ENCODE measurements around the gene CDH23. TPM values are rescaled to one million over a fixed set of nuclear protein-coding genes. Genes with fewer than 3 reads are reported as not detected.

CDH23 gene
- total and polyA plus RNA-seq, 7 donors = 1.00 to 3.8 (median 1.9) TPM

GRCh38 chr10:71582506-71583475 lies 186.1 kb downstream of the CDH23 start:
- intact Hi-C loops (cut with DNase I) = no loop called here
- no peak for ATAC-seq
- Histone ChIP-seq H3K27ac (no peak overlapping the region), H3K9me3 (no peaks in the 10 kb centered on the region), H3K4me1 (no peaks in the 10 kb centered on the region), H3K27me3 (ENCODE audit: insufficient read depth in 3 of 3, low read length in 2 of 3) (peaks cover 0 to 12% (median 0%) of the 10 kb centered on the region in 3 donors), H3K4me3 (no peak overlapping the region), H3K36me3 (ENCODE audit: insufficient read depth in 1 of 2, low read depth in 1 of 2) (no peaks in the 10 kb centered on the region)
- TF ChIP-seq CTCF (IDR thresholded peaks at IDR 0.05) = no peak
- WGBS, 3 donors = 83 to 92% (median 84%) methylated on average over 21 of the region's 21 CpGs
- DNase-seq = no peak

- ATAC-seq (no peak), DNase-seq (no peak)
- H3K27me3 ChIP-seq (ENCODE audit: insufficient read depth in 3 of 3, low read length in 2 of 3) = peaks cover 0 to 8% (median 0%) of the 10 kb centered on the region in 3 donors
- no peak overlapping the region for H3K27ac ChIP-seq
- no peak for TF ChIP-seq CTCF (IDR thresholded peaks at IDR 0.05)
- no peak overlapping the region for H3K4me3 ChIP-seq
- H3K4me1 ChIP-seq = no peaks in the 10 kb centered on the region
- H3K36me3 ChIP-seq (ENCODE audit: insufficient read depth in 1 of 2, low read depth in 1 of 2) = no peaks in the 10 kb centered on the region
- intact Hi-C loops (cut with DNase I) = no loop called here
- WGBS, 3 donors = 89 to 90% (median 90%) methylated on average over 5 of the region's 5 CpGs
- no peaks in the 10 kb centered on the region for H3K9me3 ChIP-seq
These were observed 187.7 kb downstream of the CDH23 start for GRCh38 chr10:71584461-71584860.

- 85 to 89% (median 86%) methylated on average over 10 of the region's 10 CpGs for WGBS, 3 donors
- no peak for ATAC-seq
- DNase-seq = no peak
- no peaks in the 10 kb centered on the region for H3K36me3 ChIP-seq (ENCODE audit: insufficient read depth in 1 of 2, low read depth in 1 of 2)
- peaks cover 0 to 8% (median 0%) of the 10 kb centered on the region in 3 donors for H3K27me3 ChIP-seq (ENCODE audit: insufficient read depth in 3 of 3, low read length in 2 of 3)
- no peak overlapping the region for H3K4me3 ChIP-seq
- no peaks in the 10 kb centered on the region for H3K9me3 ChIP-seq
- no peak overlapping the region for H3K27ac ChIP-seq
- TF ChIP-seq CTCF (IDR thresholded peaks at IDR 0.05) = no peak
- intact Hi-C loops (cut with DNase I) = no loop called here
- H3K4me1 ChIP-seq = no peaks in the 10 kb centered on the region
These were observed 188.3 kb downstream of the CDH23 start for GRCh38 chr10:71584902-71585563.

GRCh38 chr10:71585564-71586290 lies 189.0 kb downstream of the CDH23 start:
- TF ChIP-seq CTCF (IDR thresholded peaks at IDR 0.05) = no peak
- H3K27ac ChIP-seq = no peak overlapping the region
- no peaks in the 10 kb centered on the region for H3K36me3 ChIP-seq (ENCODE audit: insufficient read depth in 1 of 2, low read depth in 1 of 2)
- 77 to 88% (median 86%) methylated on average over 10 of the region's 10 CpGs for WGBS, 3 donors
- DNase-seq = no peak
- H3K9me3 ChIP-seq = no peaks in the 10 kb centered on the region
- no peak for ATAC-seq
- peaks cover 0 to 8% (median 0%) of the 10 kb centered on the region in 3 donors for H3K27me3 ChIP-seq (ENCODE audit: insufficient read depth in 3 of 3, low read length in 2 of 3)
- intact Hi-C loops (cut with DNase I) = no loop called here
- no peak overlapping the region for H3K4me3 ChIP-seq
- no peaks in the 10 kb centered on the region for H3K4me1 ChIP-seq

All from psoas muscle (tissue), 8 donors.